ENCODE results near the gene C11orf98.
"Not testable (repeated sequence)": the region's sequence is repeated elsewhere in the genome, so short reads cannot be mapped to it uniquely, and the experiment has no call there.

- TF ChIP-seq CTCF (IDR thresholded peaks at IDR 0.05; ENCODE audit: poor library complexity, severe bottlenecking); SMC3 (conservative IDR thresholded peaks at IDR 0.05; ENCODE audit: poor library complexity): not testable (repeated sequence)
Observed at GRCh38 chr11:62703921-62704320, 38.9 kb upstream of the C11orf98 start.

Measured in neural cell (in vitro differentiated cells).